ENCODE results near the gene RNU1-1.
"Not testable (repeated sequence)": the region's sequence is repeated elsewhere in the genome, so short reads cannot be mapped to it uniquely, and the experiment has no call there.

Gene RNU1-1

GRCh38 chr1:16514107-16515055, at the start of gene RNU1-1:
Gene RNU1-1, minus strand, starts transcription at chr1:16514285.
- DNase-seq = peak; percentile 80

GRCh38 chr1:16561035-16561434, 47.0 kb upstream of the RNU1-1 start:
- not testable (repeated sequence) for DNase-seq

GRCh38 chr1:16560498-16560897, 46.4 kb upstream of the RNU1-1 start:
- not testable (repeated sequence) for DNase-seq

GRCh38 chr1:16559688-16560087, 45.6 kb upstream of the RNU1-1 start:
- not testable (repeated sequence) for DNase-seq

GRCh38 chr1:16557034-16557433, 42.9 kb upstream of the RNU1-1 start:
- DNase-seq = not testable (repeated sequence)

GRCh38 chr1:16553244-16553643, 39.2 kb upstream of the RNU1-1 start:
- DNase-seq = not testable (repeated sequence)

GRCh38 chr1:16550212-16550918, 36.3 kb upstream of the RNU1-1 start:
- not testable (repeated sequence) for DNase-seq

- not testable (repeated sequence) for DNase-seq
Measured at GRCh38 chr1:16549545-16549944, 35.5 kb upstream of the RNU1-1 start.

- not testable (repeated sequence) for DNase-seq
Measured at GRCh38 chr1:16547502-16548241, 33.6 kb upstream of the RNU1-1 start.

- peak; percentile 71 for DNase-seq
Measured at GRCh38 chr1:16545682-16546095, 31.6 kb upstream of the RNU1-1 start.

GRCh38 chr1:16540421-16540893, 26.4 kb upstream of the RNU1-1 start:
- DNase-seq = not testable (repeated sequence)

GRCh38 chr1:16537528-16537927, 23.4 kb upstream of the RNU1-1 start:
- not testable (repeated sequence) for DNase-seq

GRCh38 chr1:16536796-16537195, 22.7 kb upstream of the RNU1-1 start:
- not testable (repeated sequence) for DNase-seq

- not testable (repeated sequence) for DNase-seq
Measured at GRCh38 chr1:16535898-16536297, 21.8 kb upstream of the RNU1-1 start.

- not testable (repeated sequence) for DNase-seq
Measured at GRCh38 chr1:16535487-16535886, 21.4 kb upstream of the RNU1-1 start.

- peak; percentile 51 for DNase-seq
Measured at GRCh38 chr1:16534829-16535456, 20.9 kb upstream of the RNU1-1 start.

- DNase-seq = not testable (repeated sequence)
Measured at GRCh38 chr1:16534239-16534828, 20.2 kb upstream of the RNU1-1 start.

- not testable (repeated sequence) for DNase-seq
Measured at GRCh38 chr1:16532235-16532991, 18.3 kb upstream of the RNU1-1 start.

- not testable (repeated sequence) for DNase-seq
Measured at GRCh38 chr1:16528338-16528737, 14.3 kb upstream of the RNU1-1 start.

GRCh38 chr1:16525769-16526168, 11.7 kb upstream of the RNU1-1 start:
- not testable (repeated sequence) for DNase-seq

GRCh38 chr1:16521679-16522078, 7.6 kb upstream of the RNU1-1 start:
- not testable (repeated sequence) for DNase-seq

All from RPMI8226 (cell line).